Peyer's patch (tissue), 4 donors: ENCODE data around the gene PPP5C. TPM values are rescaled to one million over a fixed set of nuclear protein-coding genes. Genes with fewer than 3 reads are reported as not detected.
A peak's percentile ranks its signal among the peaks of the same experiment; 100 is the strongest.

ENCODE experiments used
- DNase-seq, 3 donors: peaks; one replicate each; pipeline ENCODE4 v3.0.0-alpha.2; 2017 to 2019
- H3K27ac ChIP-seq, 4 donors: fragments of 200-600 bp; sonication (generic); one replicate each; pipeline ENCODE4 v1.5.1; 2016 to 2019
- H3K27me3 ChIP-seq, 2 donors: fragments of 200-600 bp; sonication (generic); one replicate each; pipeline ENCODE4 v1.5.1; 2019
- H3K36me3 ChIP-seq, 3 donors: fragments of 200-600 bp; sonication (generic); one replicate each; pipeline ENCODE4 v1.5.1; 2016 to 2019
- H3K4me1 ChIP-seq, 4 donors: fragments of 200-600 bp; sonication (generic); one replicate each; pipeline ENCODE4 v1.5.1; 2016 to 2019
- H3K4me3 ChIP-seq, 4 donors: fragments of 200-600 bp; sonication (generic); 1 replicate in 3 of 4; 2 replicates in 1 of 4; pipeline ENCODE4 v1.5.1; 2016 to 2019; ENCODE audit warnings: mild to moderate bottlenecking in 1 of 4
- H3K9me3 ChIP-seq, 4 donors: fragments of 200-600 bp; sonication (generic); one replicate each; pipeline ENCODE4 v1.5.1; 2016 to 2019; ENCODE audit warnings: mild to moderate bottlenecking in 1 of 4
- POLR2A ChIP-seq, 2 donors: fragments of 450-650 bp; IDR thresholded peaks; one replicate each; pipeline ENCODE4 v1.5.1; 2017; ENCODE audit warnings: antibody characterized with exemption in 2 of 2, mild to moderate bottlenecking in 2 of 2, moderate library complexity in 2 of 2
- total RNA-seq, 4 donors: library from RNA; depleted of rRNA; stranded (reverse); fragments of >200 nt; gene quantifications; one replicate each; pipeline ENCODE4 v1.1.0, GENCODE V29; 2016
- TF ChIP-seq, protein P1 (sequence below), 6 experiments: fragments of 450-650 bp in 4 of 6; fragments of 200-600 bp in 2 of 6; sonication (generic) in 1 of 6; IDR thresholded peaks; one replicate each; pipeline ENCODE4 v1.5.1; 2017 to 2019; ENCODE audit warnings: antibody characterized with exemption in 6 of 6, mild to moderate bottlenecking in 3 of 6, moderate library complexity in 1 of 6

The PPP5C gene
- total RNA-seq, 4 donors from 2014 or later: 68.8 to 214 (median 129) TPM

DNA sequence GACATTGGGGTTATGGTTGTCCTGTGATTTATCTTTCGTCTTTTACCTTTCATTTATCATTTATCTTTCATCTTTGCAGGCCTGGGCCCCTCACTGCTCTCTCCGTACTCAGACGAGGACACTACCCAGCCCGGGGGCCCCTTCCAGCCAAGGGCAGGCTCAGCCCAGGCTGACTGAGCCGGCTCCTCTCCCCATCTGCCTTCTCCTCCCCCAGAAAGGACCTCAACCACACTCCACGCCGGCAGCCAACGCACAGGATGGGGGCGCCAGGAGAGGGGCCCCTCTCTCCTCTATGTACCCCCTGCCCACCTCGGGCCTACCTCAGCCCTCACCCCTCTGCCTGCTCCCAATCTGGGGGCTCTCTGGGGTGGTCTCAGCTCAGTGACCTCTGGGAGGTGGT is 7.4 kb upstream of the PPP5C start:
- H3K9me3 ChIP-seq: no peaks in the 10 kb centered on the region
- peak in 1 of 3 donors; percentile 31 for DNase-seq
- H3K27me3 ChIP-seq: no peaks in the 10 kb centered on the region
- no peaks in the 10 kb centered on the region for H3K4me1 ChIP-seq
- TF ChIP-seq, protein P1, sequence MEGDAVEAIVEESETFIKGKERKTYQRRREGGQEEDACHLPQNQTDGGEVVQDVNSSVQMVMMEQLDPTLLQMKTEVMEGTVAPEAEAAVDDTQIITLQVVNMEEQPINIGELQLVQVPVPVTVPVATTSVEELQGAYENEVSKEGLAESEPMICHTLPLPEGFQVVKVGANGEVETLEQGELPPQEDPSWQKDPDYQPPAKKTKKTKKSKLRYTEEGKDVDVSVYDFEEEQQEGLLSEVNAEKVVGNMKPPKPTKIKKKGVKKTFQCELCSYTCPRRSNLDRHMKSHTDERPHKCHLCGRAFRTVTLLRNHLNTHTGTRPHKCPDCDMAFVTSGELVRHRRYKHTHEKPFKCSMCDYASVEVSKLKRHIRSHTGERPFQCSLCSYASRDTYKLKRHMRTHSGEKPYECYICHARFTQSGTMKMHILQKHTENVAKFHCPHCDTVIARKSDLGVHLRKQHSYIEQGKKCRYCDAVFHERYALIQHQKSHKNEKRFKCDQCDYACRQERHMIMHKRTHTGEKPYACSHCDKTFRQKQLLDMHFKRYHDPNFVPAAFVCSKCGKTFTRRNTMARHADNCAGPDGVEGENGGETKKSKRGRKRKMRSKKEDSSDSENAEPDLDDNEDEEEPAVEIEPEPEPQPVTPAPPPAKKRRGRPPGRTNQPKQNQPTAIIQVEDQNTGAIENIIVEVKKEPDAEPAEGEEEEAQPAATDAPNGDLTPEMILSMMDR (IDR thresholded peaks at IDR 0.05): no peak
- TF ChIP-seq POLR2A (IDR thresholded peaks at IDR 0.05): no peak
- no peak overlapping the region for H3K4me3 ChIP-seq
- H3K27ac ChIP-seq: no peak overlapping the region
- H3K36me3 ChIP-seq: peaks cover 0 to 15% (median 0%) of the 10 kb centered on the region in 3 donors

DNA sequence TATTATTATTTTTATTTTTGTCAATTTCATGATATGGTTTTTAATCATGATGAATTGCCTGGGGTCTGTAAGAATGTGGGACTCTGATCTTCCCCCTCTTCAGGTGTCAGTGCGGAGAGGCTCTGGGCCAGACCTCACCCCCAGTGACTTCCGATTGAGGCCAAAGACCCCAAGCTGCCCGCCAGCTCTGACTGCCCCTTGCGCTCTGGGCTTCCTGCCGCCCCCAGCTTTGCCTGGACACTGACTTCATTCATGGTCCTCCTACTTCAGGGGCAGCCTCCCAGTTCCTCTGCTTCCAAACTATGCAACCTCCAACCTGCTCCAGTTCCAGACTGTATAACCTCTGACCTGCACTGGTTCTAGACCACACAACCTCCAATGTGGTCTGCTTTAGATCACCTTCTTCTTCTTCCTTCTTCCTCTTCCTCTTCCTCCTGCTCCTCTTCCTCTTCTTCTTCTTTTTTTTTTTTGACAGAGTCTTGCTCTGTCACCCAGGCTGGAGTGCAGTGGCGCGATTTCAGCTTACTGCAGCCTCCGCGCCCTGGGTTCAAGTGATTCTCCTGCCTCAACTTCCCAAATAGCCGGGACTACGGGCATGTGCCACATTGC is 6.7 kb upstream of the PPP5C start:
- Histone ChIP-seq H3K4me1 (no peaks in the 10 kb centered on the region), H3K9me3 (no peaks in the 10 kb centered on the region), H3K36me3 (peaks cover 0 to 15% (median 0%) of the 10 kb centered on the region in 3 donors), H3K27me3 (no peaks in the 10 kb centered on the region), H3K27ac (no peak overlapping the region), H3K4me3 (no peak overlapping the region)
- no peak for TF ChIP-seq POLR2A (IDR thresholded peaks at IDR 0.05)
- TF ChIP-seq, protein P1 (IDR thresholded peaks at IDR 0.05): no peak
- no peak for DNase-seq

DNA sequence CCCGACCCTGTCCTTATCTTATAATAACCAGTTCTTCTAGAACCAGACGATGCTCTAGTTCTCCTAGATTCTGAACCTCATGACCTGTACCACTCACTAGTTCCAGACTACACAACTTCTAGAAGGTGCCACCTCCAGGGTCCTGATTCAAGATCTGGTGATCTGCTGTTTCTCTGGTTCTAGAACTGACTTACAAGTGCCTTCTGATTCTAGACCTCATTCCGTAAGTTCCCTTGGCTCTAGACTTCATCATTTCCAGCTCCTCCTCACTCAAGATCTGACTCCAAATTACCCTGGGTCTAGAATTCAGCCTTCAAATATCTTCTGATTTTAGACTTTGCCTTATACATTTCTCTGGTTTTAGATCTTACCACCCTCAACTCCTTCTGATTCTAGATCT is 5.0 kb upstream of the PPP5C start:
- TF ChIP-seq, protein P1 (IDR thresholded peaks at IDR 0.05): no peak
- TF ChIP-seq POLR2A (IDR thresholded peaks at IDR 0.05): no peak
- Histone ChIP-seq H3K27ac (no peak overlapping the region), H3K9me3 (no peaks in the 10 kb centered on the region), H3K4me1 (no peaks in the 10 kb centered on the region), H3K4me3 (no peak overlapping the region), H3K36me3 (peaks cover 0 to 15% (median 0%) of the 10 kb centered on the region in 3 donors), H3K27me3 (no peaks in the 10 kb centered on the region)
- DNase-seq: no peak

DNA sequence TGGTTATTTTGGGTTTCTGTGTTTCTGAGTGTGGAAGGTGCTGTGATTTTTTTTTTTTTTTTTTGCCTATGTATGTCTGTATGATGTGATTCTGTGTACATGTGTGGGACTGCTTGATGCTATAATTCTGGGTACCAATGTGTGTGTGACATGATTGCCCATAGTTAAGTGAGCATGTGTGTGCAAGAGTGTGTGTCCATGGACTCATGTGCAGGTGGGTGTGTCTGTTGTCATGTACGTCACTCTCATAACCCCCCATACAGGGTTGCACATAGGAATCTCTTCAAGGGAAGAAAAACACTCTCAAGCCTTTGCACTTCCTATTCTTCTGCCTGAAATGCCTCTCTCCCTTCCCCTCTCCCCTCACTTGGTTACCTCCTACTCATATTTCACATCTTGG is 2.5 kb upstream of the PPP5C start:
- no peaks in the 10 kb centered on the region for H3K27me3 ChIP-seq
- H3K36me3 ChIP-seq: peaks cover 0 to 3% (median 0%) of the 10 kb centered on the region in 3 donors
- no peak overlapping the region for H3K4me3 ChIP-seq
- TF ChIP-seq POLR2A (IDR thresholded peaks at IDR 0.05): no peak
- TF ChIP-seq, protein P1 (IDR thresholded peaks at IDR 0.05): no peak
- H3K4me1 ChIP-seq: peaks cover 0 to 20% (median 3%) of the 10 kb centered on the region in 4 donors
- no peak for DNase-seq
- no peaks in the 10 kb centered on the region for H3K9me3 ChIP-seq
- no peak overlapping the region for H3K27ac ChIP-seq

DNA sequence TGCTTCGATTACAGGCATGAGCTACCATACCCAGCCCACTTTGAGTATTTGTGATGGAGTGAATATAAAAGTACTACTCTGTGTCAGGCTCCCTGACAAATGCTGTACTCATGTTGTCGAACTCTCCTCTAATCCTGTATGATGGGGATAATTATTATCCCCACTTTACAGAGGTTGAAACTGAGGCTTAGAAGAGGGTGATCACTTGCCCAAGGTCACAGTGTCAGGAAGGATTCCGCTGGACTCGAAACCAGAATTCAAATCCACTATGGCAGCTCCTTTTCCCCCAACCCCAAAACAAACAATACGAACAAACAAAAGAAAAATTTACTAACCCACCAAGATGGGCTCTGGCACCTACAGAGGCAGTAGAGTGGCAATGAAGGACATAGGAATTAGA is 1.7 kb upstream of the PPP5C start:
- H3K9me3 ChIP-seq: no peaks in the 10 kb centered on the region
- H3K27ac ChIP-seq: no peak overlapping the region
- H3K4me1 ChIP-seq: peaks cover 4 to 28% (median 9%) of the 10 kb centered on the region in 4 donors
- H3K4me3 ChIP-seq: no peak overlapping the region
- H3K27me3 ChIP-seq: no peaks in the 10 kb centered on the region
- no peak for DNase-seq
- H3K36me3 ChIP-seq: no peaks in the 10 kb centered on the region
- no peak for TF ChIP-seq POLR2A (IDR thresholded peaks at IDR 0.05)
- TF ChIP-seq, protein P1 (IDR thresholded peaks at IDR 0.05): no peak

DNA sequence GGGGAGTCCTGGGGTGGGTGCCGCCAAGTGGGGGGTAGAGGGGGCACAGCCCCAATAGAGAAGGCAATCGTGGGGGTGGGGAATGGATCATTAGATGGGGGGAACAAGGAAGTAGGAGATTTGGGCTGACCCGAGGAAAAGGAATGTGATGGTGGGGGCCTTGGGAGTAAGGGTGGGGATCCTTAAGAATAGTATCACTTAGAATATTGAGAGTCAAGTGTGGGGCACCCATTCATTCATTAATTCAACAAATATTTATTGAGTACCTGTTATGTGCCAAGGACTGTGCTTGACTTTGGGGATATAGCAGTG is 641 bp downstream of the PPP5C start:
- no peak for DNase-seq
- no peaks in the 10 kb centered on the region for H3K9me3 ChIP-seq
- no peaks in the 10 kb centered on the region for H3K27me3 ChIP-seq
- peak overlapping the region in 2 of 4 donors; percentile 83 to 92 for H3K27ac ChIP-seq
- no peaks in the 10 kb centered on the region for H3K36me3 ChIP-seq
- H3K4me1 ChIP-seq: peaks cover 4 to 51% (median 26%) of the 10 kb centered on the region in 4 donors
- TF ChIP-seq, protein P1 (IDR thresholded peaks at IDR 0.05): peak in 1 of 6 experiments; percentile 3
- TF ChIP-seq POLR2A (IDR thresholded peaks at IDR 0.05): no peak
- peak overlapping the region; percentile 69 to 97 (median 84) for H3K4me3 ChIP-seq
